Measurements from ENCODE around the gene ULK1. TPM values are rescaled to one million over a fixed set of nuclear protein-coding genes. Genes with fewer than 3 reads are reported as not detected.

ULK1 gene
- total RNA-seq, result 10 to 100 TPM in 3 of 4 donors, 1 to 10 TPM in 1; 9.1 to 55.0 (median 19.5) TPM

- Histone ChIP-seq H3K36me3 (peaks cover 0 to 21% (median 0%) of the 10 kb centered on the region in 3 donors), H3K9me3 (no peaks in the 10 kb centered on the region), H3K4me3 (peak within 1 kb of the TSS; percentile 50 to 86 (median 78)), H3K27ac (peak within 1 kb of the TSS; percentile 95 to 99 (median 98)), H3K27me3 (no peaks in the 10 kb centered on the region), H3K4me1 (peaks cover 16 to 47% (median 19%) of the 10 kb centered on the region in 3 donors)
- 0 to 7% methylated on average over 3 to 17 of the region's 64 CpGs for WGBS, 2 donors
- peak in 3 of 4 donors; percentile 88 to 97 (median 92) for TF ChIP-seq POLR2A (IDR thresholded peaks at IDR 0.05)
- no peak for TF ChIP-seq CTCF (IDR thresholded peaks at IDR 0.05)
- DNase-seq, result peak; percentile 41
- intact Hi-C loops (cut with DNase I), result loop anchor here (10.0 kb wide), 1 partner anchor 50 kb away; the partner anchor contains the start of gene EP400
Observed at GRCh38 chr12:131894313-131894860, at the start of gene ULK1. Gene ULK1, plus strand, starts transcription at chr12:131894622. Its CDS starts 380 bp downstream, at chr12:131895002.

- Histone ChIP-seq H3K4me1 (no peaks in the 10 kb centered on the region), H3K27me3 (no peaks in the 10 kb centered on the region), H3K27ac (no peak overlapping the region), H3K9me3 (no peaks in the 10 kb centered on the region), H3K36me3 (peaks cover 0 to 4% (median 0%) of the 10 kb centered on the region in 3 donors), H3K4me3 (no peak overlapping the region)
- intact Hi-C loops (cut with DNase I), result loop anchor here (10.0 kb wide), 1 partner anchor 160 kb away; no protein-coding TSS in a partner anchor
- WGBS, 2 donors, result 87 to 94% methylated on average over 3 to 14 of the region's 25 CpGs
- no peak for TF ChIP-seq POLR2A (IDR thresholded peaks at IDR 0.05)
- DNase-seq, result no peak
Observed at GRCh38 chr12:131844656-131845055, 49.8 kb upstream of the ULK1 start.

DNA sequence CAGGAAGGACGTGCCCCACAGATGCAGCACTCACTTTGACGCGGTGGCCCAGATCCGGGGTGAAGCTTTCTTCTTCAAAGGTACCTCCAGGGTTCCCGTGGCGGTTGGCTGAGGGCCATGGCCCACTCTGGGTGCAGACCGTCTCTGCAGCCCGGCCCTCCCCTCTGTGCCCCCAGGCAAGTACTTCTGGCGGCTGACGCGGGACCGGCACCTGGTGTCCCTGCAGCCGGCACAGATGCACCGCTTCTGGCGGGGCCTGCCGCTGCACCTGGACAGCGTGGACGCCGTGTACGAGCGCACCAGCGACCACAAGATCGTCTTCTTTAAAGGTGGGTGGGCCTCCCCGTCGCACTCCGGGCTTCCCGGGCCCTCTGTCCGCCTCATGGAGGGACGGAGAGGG, 49.3 kb upstream of the ULK1 start:
- H3K27ac ChIP-seq, result no peak overlapping the region
- 87 to 89% methylated on average over 3 to 24 of the region's 29 CpGs for WGBS, 2 donors
- TF ChIP-seq POLR2A (IDR thresholded peaks at IDR 0.05) (no peak), CTCF (IDR thresholded peaks at IDR 0.05) (no peak)
- H3K36me3 ChIP-seq, result peaks cover 0 to 4% (median 0%) of the 10 kb centered on the region in 3 donors
- H3K4me3 ChIP-seq, result no peak overlapping the region
- DNase-seq, result no peak
- H3K9me3 ChIP-seq, result no peaks in the 10 kb centered on the region
- H3K27me3 ChIP-seq, result no peaks in the 10 kb centered on the region
- no peaks in the 10 kb centered on the region for H3K4me1 ChIP-seq
- intact Hi-C loops (cut with DNase I), result loop anchor here (10.0 kb wide), 1 partner anchor 160 kb away; no protein-coding TSS in a partner anchor

GRCh38 chr12:131847456-131847855, 47.0 kb upstream of the ULK1 start:
- H3K4me1 ChIP-seq, result peaks cover 0 to 4% (median 0%) of the 10 kb centered on the region in 3 donors
- no peak for DNase-seq
- 79 to 80% methylated on average over 7 to 10 of the region's 10 CpGs for WGBS, 2 donors
- H3K4me3 ChIP-seq, result no peak overlapping the region
- TF ChIP-seq CTCF (IDR thresholded peaks at IDR 0.05), result no peak
- no peak for TF ChIP-seq POLR2A (IDR thresholded peaks at IDR 0.05)
- H3K36me3 ChIP-seq, result no peaks in the 10 kb centered on the region
- H3K27me3 ChIP-seq, result peaks cover 0 to 11% (median 0%) of the 10 kb centered on the region in 4 donors
- H3K27ac ChIP-seq, result no peak overlapping the region
- H3K9me3 ChIP-seq, result no peaks in the 10 kb centered on the region
- intact Hi-C loops (cut with DNase I), result loop anchor here (10.0 kb wide), 1 partner anchor 157 kb away; no protein-coding TSS in a partner anchor

GRCh38 chr12:131848753-131849152, 45.7 kb upstream of the ULK1 start:
- TF ChIP-seq CTCF (IDR thresholded peaks at IDR 0.05), result no peak
- 73 to 89% methylated on average over 18 to 24 of the region's 24 CpGs for WGBS, 2 donors
- peaks cover 0 to 20% (median 0%) of the 10 kb centered on the region in 4 donors for H3K27me3 ChIP-seq
- peaks cover 0 to 4% (median 0%) of the 10 kb centered on the region in 3 donors for H3K4me1 ChIP-seq
- H3K27ac ChIP-seq, result no peak overlapping the region
- DNase-seq, result no peak
- no peak overlapping the region for H3K4me3 ChIP-seq
- no peaks in the 10 kb centered on the region for H3K36me3 ChIP-seq
- intact Hi-C loops (cut with DNase I), result loop anchor here (10.0 kb wide), 1 partner anchor 156 kb away; no protein-coding TSS in a partner anchor
- H3K9me3 ChIP-seq, result no peaks in the 10 kb centered on the region

Measured in esophagus squamous epithelium (tissue), 5 donors.